Forelimb muscle (tissue), 1 donor: ENCODE measurements around the gene CENPP. TPM values are rescaled to one million over a fixed set of nuclear protein-coding genes. Genes with fewer than 3 reads are reported as not detected.

Source experiments
- DNase-seq: peaks from one replicate; pipeline ENCODE4 v3.0.0-alpha.2; 2013; ENCODE audit warnings: low read depth
- polyA plus RNA-seq: library from polyadenylated mRNA; unstranded; fragments of 120-200 nt; gene quantifications from one replicate; pipeline ENCODE4 v1.2.1, GENCODE V29; 2013; ENCODE audit not compliant: insufficient read length

The CENPP gene
- polyA plus RNA-seq, 1 donor, result 3.9 TPM

DNA sequence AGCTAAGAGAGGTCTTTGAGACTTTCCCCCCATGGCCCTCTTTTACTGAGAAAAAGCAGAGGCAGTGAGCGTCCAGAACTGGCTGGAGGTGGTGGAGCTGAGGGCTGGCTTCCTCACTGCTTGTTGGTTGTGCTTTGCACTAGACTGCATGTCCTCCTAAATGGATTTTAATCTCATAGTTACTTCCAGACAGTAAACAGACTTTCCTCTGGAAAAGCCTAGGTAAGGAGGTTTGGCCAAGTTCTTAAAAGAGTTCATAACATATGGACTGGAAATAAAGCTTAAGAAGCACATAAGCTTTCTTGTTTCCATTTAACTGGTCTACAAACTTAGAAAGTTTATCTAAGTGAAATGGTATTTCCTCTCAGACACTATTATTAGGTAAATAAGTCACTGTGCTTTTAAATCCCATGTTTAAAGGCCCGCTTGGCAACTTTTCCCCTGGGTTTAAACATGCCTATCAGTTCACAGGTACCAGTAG lies 154.6 kb downstream of the CENPP start:
- no peak for DNase-seq

DNA sequence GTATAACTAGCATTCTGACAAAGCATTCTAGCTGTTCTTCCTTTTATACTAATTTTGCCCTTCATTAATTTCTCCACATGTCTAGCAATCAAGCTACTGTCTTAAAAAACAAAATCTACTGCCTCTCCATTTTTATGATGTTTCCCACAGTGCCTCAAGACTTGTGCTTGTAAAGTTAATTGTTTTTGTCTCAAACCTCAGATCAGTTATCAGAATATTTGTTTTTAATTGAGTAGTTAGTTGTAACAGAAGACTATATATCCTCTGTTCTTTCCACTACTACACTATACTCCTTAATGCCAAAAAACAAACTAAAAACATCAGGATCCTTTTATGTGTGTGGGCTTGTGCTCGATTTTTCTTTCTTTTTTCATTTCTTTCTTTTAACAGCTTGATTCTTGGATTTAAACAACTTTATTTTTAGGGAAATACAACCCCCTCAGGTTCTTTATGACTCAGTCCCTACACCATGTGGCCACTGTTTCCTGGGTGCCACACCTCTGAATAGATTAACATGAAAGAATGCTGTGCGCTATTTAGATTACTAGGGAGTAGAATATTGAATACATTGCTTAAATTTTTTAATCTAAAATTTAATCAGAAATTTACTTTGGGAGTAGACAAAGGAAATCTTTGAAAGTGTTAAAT lies 155.4 kb downstream of the CENPP start:
- no peak for DNase-seq

DNA sequence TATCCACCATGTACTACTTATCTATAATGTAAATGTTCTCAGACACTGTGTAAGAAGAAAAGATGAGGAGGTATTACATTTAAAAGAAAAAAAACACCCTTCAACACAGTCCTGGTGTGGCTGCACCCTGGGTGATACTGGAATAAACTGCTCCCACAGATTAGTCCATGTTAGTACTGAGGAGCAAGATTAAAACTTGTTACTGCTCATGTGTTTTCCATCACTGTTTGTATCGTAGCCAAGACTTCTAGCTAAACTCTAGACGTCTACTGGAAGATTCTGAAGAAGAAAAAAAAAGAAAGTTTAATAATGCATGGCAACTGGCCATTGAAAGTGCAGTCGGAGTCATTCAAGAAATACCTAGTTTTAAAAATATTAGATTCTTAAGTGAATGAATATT lies 156.6 kb downstream of the CENPP start, which contains the start of gene ASPN:
TSS of gene ASPN (minus strand) at position 178 of the 400 bp plus-strand sequence.
- peak; percentile 97 for DNase-seq

DNA sequence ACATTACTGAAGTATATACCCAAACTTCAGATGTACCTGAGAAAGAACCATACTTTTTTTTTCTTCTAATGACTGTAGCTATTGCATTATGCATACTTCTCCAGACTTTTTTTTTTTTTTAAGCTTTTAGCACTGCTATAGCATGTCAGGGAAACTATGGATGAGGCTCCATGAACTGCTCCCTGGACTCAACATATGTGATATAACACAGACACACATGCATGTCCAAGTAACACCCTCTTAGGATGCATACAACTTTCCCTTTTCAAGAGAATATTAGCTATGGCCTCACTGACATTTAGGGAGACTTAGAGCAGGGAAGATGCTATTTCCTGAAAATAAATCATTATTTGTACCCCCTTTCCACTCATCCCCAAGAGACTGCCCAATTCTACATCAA lies 157.1 kb downstream of the CENPP start:
- no peak for DNase-seq

DNA sequence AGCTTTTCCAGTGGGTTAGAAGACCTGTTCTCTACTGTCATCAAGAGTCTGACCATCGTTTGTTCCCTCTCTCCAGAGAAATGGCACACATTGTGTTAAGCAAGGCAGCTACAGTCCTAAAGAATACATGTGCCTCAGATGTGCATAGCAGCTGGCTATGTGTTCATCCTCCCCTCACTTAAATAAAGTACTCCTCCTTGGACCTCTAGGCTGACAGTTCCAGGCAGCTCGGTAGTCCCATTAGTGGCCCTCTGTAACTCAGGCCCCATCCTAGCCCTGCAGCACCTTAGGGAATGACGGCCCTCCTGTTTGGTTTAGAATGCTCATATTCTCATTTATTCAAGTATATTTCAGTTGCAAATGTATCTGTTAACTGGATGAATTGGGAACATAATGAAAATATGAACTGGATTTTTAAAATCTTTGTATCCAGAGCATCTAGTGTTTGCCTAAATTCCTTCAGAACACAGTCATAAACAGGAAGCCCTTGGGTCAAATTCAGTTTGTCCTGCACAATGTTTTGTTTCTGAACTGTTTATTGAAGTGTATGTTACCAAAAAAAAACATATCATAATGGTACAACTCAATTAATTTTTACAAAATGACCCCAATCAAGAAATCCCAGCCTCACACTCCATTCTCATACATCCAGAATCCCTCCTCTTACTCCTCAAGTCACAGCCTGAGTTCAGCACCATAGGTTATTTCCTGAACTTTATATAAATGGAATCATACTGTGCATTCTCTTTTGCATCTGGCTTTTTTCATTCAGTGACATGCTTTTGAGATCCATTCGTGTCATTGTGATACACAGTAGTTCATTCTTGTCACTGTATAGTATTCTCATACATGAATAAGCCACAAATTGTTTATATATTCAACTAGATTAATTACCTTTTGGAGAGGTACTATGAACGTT lies 158.1 kb downstream of the CENPP start:
- DNase-seq, result no peak

GRCh38 chr9:92484563-92484962 lies 158.8 kb downstream of the CENPP start:
- DNase-seq, result no peak

- no peak for DNase-seq
These were observed 160.6 kb downstream of the CENPP start for GRCh38 chr9:92486371-92486770.

GRCh38 chr9:92488681-92489550 lies 163.2 kb downstream of the CENPP start:
- no peak for DNase-seq

- DNase-seq, result no peak
These were observed 167.1 kb downstream of the CENPP start for GRCh38 chr9:92492781-92493401.

- no peak for DNase-seq
These were observed 168.1 kb downstream of the CENPP start for GRCh38 chr9:92493749-92494387.

DNA sequence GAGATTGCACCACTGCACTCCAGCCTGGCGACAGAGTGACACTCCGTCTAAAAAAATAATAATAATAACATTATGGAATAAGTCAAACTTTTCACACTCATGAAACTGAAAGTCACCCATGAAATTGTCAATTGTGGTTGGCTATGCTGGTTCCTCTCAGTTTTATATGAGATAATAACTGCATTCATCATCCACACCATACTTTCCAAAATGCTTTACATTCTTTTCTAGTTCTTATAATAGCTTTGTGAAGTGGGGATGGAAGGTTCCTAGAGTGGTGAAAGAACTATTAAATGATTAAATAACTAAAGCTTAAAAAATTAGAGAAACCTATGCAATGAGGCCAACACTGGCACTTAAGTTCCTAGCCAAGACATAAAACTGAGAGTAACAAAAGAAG lies 169.1 kb downstream of the CENPP start:
- no peak for DNase-seq

DNA sequence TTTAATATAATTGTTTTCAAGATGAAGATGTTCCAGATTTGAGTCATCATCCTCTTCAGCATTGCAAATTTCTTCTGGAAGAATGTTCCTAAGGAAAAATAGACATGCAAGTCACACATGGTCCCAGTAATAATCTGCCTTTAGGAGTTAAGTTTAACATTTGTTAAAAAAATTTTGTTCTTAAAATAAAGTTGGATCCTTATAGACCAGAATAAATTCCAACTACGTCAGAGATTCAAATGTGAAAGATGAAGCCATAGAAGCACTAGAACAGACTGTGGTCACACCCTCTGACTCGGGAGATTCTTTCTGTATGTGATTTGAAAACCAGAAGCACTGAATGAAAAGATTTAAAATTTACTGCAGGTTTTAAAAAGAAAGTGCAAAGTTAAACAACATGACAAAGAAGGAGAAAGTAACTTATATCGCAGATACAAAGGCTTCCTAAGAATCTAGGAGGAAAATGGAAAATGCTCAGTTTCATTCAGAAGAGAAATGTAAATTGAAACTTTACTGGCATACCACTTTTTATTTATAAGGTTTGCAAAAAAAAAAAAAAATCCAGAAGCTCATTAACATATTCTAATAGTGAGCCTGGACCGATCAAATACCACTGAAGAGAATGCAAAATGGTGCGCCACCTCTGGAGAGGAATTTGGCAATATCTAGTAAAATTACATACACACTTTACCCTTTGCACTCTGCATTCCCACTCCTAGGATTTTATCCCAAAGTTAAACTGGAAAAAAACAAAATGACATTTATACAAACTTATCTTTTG lies 170.8 kb downstream of the CENPP start:
- no peak for DNase-seq

GRCh38 chr9:92499701-92500100 lies 173.9 kb downstream of the CENPP start:
- DNase-seq, result no peak

DNA sequence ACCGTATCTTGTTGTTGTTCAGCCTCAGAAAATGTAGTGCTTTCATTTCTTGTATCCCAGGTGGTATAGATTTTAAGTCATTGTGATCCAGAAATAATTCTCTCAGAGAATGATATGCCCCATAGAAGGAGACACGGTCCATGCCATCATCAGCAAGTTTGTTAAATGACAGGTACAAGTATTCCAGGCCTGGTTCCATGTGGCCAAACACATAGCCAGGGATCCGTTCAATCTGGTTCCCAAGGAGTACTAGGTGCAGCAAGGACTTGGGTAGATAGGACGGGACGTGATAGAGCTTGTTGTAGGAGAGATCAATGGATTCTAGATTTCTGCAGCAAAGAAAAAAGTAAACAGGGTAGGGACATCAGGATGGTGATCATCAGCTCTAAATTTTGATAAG lies 175.0 kb downstream of the CENPP start:
- DNase-seq, result no peak

DNA sequence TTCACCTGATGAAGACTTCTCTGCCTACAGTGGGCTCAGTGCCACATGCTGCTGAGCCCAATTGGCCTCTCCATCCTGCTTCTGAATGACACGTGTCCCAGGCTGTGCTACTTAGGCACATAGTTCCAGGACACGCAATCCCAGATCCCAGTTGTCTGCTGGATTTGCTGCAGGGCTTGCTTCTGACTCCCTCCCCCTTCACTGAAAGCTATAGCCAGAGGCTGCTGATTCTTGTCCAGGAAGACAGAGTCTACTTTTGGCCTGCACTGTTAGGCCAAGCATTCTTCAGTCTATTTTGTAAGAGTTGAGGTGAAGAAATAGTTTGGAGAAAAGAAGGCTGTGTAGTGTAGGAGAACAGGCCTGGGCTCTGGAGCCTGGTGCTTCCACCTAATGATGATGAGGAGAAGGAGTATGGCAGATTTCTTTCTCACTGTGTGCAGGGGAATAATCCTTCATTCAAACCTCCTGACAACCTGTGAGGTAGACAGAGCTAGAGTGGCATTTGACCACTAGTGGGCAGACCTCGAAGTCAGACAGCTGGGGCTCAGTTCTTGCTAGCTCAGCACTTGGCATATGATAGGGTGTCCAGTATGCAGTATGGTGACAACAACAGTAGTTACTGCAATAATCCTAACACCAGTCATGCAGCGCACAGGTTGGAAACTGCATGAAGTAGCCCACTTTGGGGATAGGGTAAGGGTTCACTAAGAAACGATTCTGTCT lies 176.1 kb downstream of the CENPP start:
- no peak for DNase-seq

- no peak for DNase-seq
These were observed 177.4 kb downstream of the CENPP start for GRCh38 chr9:92503156-92503555.

DNA sequence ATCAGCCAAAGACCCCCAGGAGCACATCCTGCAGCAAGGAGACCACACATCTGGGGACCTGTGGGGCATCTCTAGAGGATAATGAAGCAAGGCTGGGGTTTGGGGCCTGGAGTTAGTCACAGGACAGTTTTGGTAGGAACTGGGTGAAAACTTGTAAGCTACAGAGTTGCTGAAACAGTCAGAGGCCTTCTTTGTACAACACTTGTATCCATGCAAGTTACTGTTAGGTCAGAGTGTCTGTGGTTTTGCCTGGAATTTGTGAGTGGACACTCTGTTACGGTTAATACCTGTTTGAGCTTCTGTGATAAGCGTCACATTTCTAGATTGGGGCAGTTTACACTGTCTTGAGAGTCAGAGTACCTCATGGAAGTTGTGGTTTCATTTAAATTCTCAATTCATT lies 179.1 kb downstream of the CENPP start:
- DNase-seq, result no peak

DNA sequence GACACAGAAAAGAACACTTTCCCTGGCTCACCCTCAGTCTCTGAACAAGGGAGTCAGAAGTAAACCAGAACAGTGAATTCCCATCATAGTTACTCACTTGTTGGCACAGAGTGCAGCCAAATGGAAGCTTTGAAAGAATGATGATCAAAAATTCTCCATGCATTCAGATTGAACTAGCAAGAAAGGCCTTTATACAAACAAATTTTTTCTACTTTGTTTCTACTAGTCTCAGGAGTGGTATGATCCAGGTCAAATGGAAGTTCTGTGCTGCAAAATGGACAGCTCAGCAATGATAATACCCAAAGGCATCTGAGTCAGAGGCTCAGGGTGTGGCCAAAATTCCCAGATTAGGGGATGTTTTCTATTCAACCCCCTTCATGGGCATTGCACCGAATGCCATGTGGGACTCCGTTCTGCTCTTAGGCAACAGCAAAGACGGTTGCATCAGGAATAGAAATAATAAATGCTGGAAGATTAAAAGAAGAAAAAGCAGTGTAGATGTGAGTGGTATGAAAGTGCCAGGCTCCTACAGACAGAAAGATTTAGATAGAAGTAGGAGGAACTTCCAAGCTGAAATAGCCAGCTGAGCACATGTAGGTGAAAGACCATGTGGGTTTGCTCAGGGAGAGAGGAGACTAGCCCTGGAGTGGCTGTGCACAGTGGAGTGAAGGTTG lies 180.6 kb downstream of the CENPP start:
- DNase-seq, result peak; percentile 88

DNA sequence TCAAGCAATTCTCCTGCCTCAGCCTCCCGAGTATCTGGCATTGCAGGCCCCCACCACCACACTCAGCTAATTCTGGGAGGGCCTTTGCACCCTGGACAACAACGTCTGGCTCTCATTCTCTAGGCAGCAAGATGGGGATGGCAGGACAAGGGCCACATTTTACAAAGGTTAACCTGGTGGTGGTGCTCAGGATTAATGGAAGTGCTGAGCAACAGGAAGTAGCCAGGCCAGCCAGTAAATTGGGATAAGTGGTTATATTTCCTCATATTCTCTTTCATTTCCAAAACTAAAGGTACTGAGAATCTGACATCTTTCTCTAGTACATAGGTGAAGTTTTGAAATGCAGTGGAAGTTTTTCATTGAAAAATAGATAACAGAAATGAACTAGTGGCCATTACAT lies 181.3 kb downstream of the CENPP start:
- DNase-seq, result no peak
